Fibroblast of lung (primary cell): Measurements from ENCODE around the gene HTR7. TPM values are rescaled to one million over a fixed set of nuclear protein-coding genes. Genes with fewer than 3 reads are reported as not detected.

Source experiments
- DNase-seq, 2 donors: peaks; one replicate each; pipeline versions ENCODE4 v3.0.0 to v3.0.0-alpha.2; 2010; ENCODE audit warnings: low read depth in 2 of 2
- H2AFZ ChIP-seq: 2 replicates; pipeline ENCODE4 v1.5.1; 2012; ENCODE audit warnings: low read length, control low read depth, inconsistent platforms
- H3K27ac ChIP-seq: 2 replicates; pipeline ENCODE4 v1.5.1; 2011; ENCODE audit warnings: low read length, control low read depth; ENCODE audit not compliant: insufficient read depth
- H3K27me3 ChIP-seq: 2 replicates; pipeline ENCODE4 v1.5.1; 2011; ENCODE audit warnings: mild to moderate bottlenecking, low read length; ENCODE audit not compliant: control insufficient read depth, insufficient read depth
- H3K36me3 ChIP-seq: 2 replicates; pipeline ENCODE4 v1.5.1; 2011; ENCODE audit warnings: low read length; ENCODE audit not compliant: control insufficient read depth, insufficient read depth
- H3K4me1 ChIP-seq: 2 replicates; pipeline ENCODE4 v1.5.1; 2011; ENCODE audit warnings: low read length; ENCODE audit not compliant: control insufficient read depth, insufficient read depth; ENCODE audit errors: extremely low read depth
- H3K4me2 ChIP-seq: 2 replicates; pipeline ENCODE4 v1.5.1; 2011; ENCODE audit warnings: low read length, control low read depth; ENCODE audit not compliant: insufficient read depth; ENCODE audit errors: extremely low read depth
- H3K4me3 ChIP-seq, 4 experiments: fragments of 200-600 bp in 1 of 4; sonication (generic) in 1 of 4; replicated peaks in 1 of 4; 2 replicates each; pipeline ENCODE4 v1.5.1; 2011 to 2016; ENCODE audit warnings: low read length in 4 of 4, low read depth in 3 of 4, mild to moderate bottlenecking in 3 of 4, control low read depth in 2 of 4, inconsistent platforms in 1 of 4, mixed read lengths in 1 of 4; ENCODE audit not compliant: insufficient read depth in 1 of 4; ENCODE audit errors: control extremely low read depth in 1 of 4
- H3K79me2 ChIP-seq: 2 replicates; pipeline ENCODE4 v1.5.1; 2012; ENCODE audit warnings: mild to moderate bottlenecking, low read length, inconsistent platforms; ENCODE audit not compliant: control insufficient read depth, insufficient read depth
- H3K9ac ChIP-seq: 2 replicates; pipeline ENCODE4 v1.5.1; 2011; ENCODE audit warnings: mild to moderate bottlenecking, low read length, control low read depth; ENCODE audit not compliant: insufficient read depth
- H3K9me3 ChIP-seq: 2 replicates; pipeline ENCODE4 v1.5.1; 2012; ENCODE audit warnings: low read depth, low read length; ENCODE audit not compliant: control insufficient read depth, insufficient read depth
- H4K20me1 ChIP-seq: 2 replicates; pipeline ENCODE4 v1.5.1; 2011; ENCODE audit warnings: low read length; ENCODE audit not compliant: control insufficient read depth, insufficient read depth; ENCODE audit errors: extremely low read depth
- CTCF ChIP-seq, 2 donors: IDR thresholded peaks in 1 of 2; conservative IDR thresholded peaks in 1 of 2; 1 replicate in 1 of 2; 2 replicates in 1 of 2; pipeline ENCODE4 v1.5.1; 2011 to 2012; ENCODE audit warnings: low read length in 2 of 2, control low read depth in 1 of 2, inconsistent platforms in 1 of 2, low read depth in 1 of 2, mild to moderate bottlenecking in 1 of 2
- EZH2 ChIP-seq: IDR thresholded peaks from 2 replicates; pipeline ENCODE4 v1.5.1; 2012; ENCODE audit warnings: low read length, control low read depth, mild to moderate bottlenecking; ENCODE audit errors: missing control alignments
- polyA plus RNA-seq, 2 donors: library from polyadenylated mRNA; depleted of rRNA in 1 of 2; stranded (reverse) in 1 of 2; unstranded in 1 of 2; fragments of >200 nt; gene quantifications; 2 replicates each; pipeline ENCODE4 v1.2.1, GENCODE V29; 2011 to 2012; ENCODE audit warnings: missing spikeins in 1 of 2
- total RNA-seq: library from RNA; depleted of rRNA; stranded (reverse); fragments of >200 nt; gene quantifications from 2 replicates; pipeline ENCODE4 v1.2.1, GENCODE V29; 2014

The HTR7 gene
- total and polyA plus RNA-seq, 2 donors (not counting 1 experiment from before 2014, with no cell fraction given) = 0.83 to 1.3 TPM

GRCh38 chr10:90712529-90712928 is 145.3 kb downstream of the HTR7 start:
- Histone ChIP-seq H3K4me2 (no peak overlapping the region), H2AFZ (no peak overlapping the region), H3K9me3 (no peaks in the 10 kb centered on the region), H3K4me1 (no peaks in the 10 kb centered on the region), H3K4me3 (no peak overlapping the region), H3K27me3 (no peaks in the 10 kb centered on the region), H3K9ac (no peak overlapping the region), H3K27ac (no peak overlapping the region), H4K20me1 (no peaks in the 10 kb centered on the region), H3K36me3 (no peaks in the 10 kb centered on the region), H3K79me2 (no peaks in the 10 kb centered on the region)
- TF ChIP-seq EZH2 = no peak
- no peak for TF ChIP-seq CTCF (conservative IDR thresholded peaks at IDR 0.05 in 1 of 2, IDR thresholded peaks at IDR 0.05 in 1 of 2; ENCODE audit: low read depth in 1 of 2, low read length in 2 of 2)
- no peak for DNase-seq

GRCh38 chr10:90709727-90710126 is 148.1 kb downstream of the HTR7 start:
- no peaks in the 10 kb centered on the region for H3K36me3 ChIP-seq
- H3K4me1 ChIP-seq = no peaks in the 10 kb centered on the region
- H3K79me2 ChIP-seq = no peaks in the 10 kb centered on the region
- no peaks in the 10 kb centered on the region for H3K9me3 ChIP-seq
- no peak overlapping the region for H3K9ac ChIP-seq
- H4K20me1 ChIP-seq = no peaks in the 10 kb centered on the region
- no peak overlapping the region for H3K27ac ChIP-seq
- DNase-seq = no peak
- no peak overlapping the region for H3K4me3 ChIP-seq
- no peak overlapping the region for H2AFZ ChIP-seq
- no peaks in the 10 kb centered on the region for H3K27me3 ChIP-seq
- no peak overlapping the region for H3K4me2 ChIP-seq
- TF ChIP-seq CTCF (conservative IDR thresholded peaks at IDR 0.05 in 1 of 2, IDR thresholded peaks at IDR 0.05 in 1 of 2; ENCODE audit: low read depth in 1 of 2, low read length in 2 of 2) (no peak), EZH2 (no peak)

GRCh38 chr10:90707657-90708056 is 150.2 kb downstream of the HTR7 start:
- H3K4me1 ChIP-seq = no peaks in the 10 kb centered on the region
- H3K9ac ChIP-seq = no peak overlapping the region
- H3K79me2 ChIP-seq = no peaks in the 10 kb centered on the region
- no peak overlapping the region for H2AFZ ChIP-seq
- no peak overlapping the region for H3K4me3 ChIP-seq
- H3K9me3 ChIP-seq = no peaks in the 10 kb centered on the region
- no peak overlapping the region for H3K4me2 ChIP-seq
- no peaks in the 10 kb centered on the region for H4K20me1 ChIP-seq
- H3K27me3 ChIP-seq = no peaks in the 10 kb centered on the region
- no peaks in the 10 kb centered on the region for H3K36me3 ChIP-seq
- no peak overlapping the region for H3K27ac ChIP-seq
- DNase-seq = no peak
- TF ChIP-seq CTCF (conservative IDR thresholded peaks at IDR 0.05 in 1 of 2, IDR thresholded peaks at IDR 0.05 in 1 of 2; ENCODE audit: low read depth in 1 of 2, low read length in 2 of 2) = no peak
- no peak for TF ChIP-seq EZH2
